Pulmonary artery endothelial cell (primary cell): ENCODE data around the gene ALK. TPM values are rescaled to one million over a fixed set of nuclear protein-coding genes. Genes with fewer than 3 reads are reported as not detected.

Experiments used
- DNase-seq: peaks from one replicate; pipeline ENCODE4 v3.0.0-alpha.2; 2011; ENCODE audit warnings: low read depth, low spot score
- total RNA-seq: library from RNA; depleted of rRNA; stranded (reverse); fragments of >200 nt; gene quantifications from 2 replicates; pipeline ENCODE4 v1.2.3, GENCODE V29; 2014

The ALK gene
- total RNA-seq, 1 donor from 2014 or later, result not detected

- DNase-seq, result no peak
These were observed 509.0 kb downstream of the ALK start for GRCh38 chr2:29412197-29412925.

GRCh38 chr2:29405707-29406106, 515.7 kb downstream of the ALK start:
- DNase-seq, result no peak

- DNase-seq, result no peak
These were observed 516.1 kb downstream of the ALK start for GRCh38 chr2:29405266-29405665.

- DNase-seq, result no peak
These were observed 519.4 kb downstream of the ALK start for GRCh38 chr2:29401994-29402393.

GRCh38 chr2:29400930-29401653, 520.3 kb downstream of the ALK start:
- no peak for DNase-seq

- DNase-seq, result no peak
These were observed 522.8 kb downstream of the ALK start for GRCh38 chr2:29398384-29399237.

GRCh38 chr2:29397713-29398112, 523.7 kb downstream of the ALK start:
- no peak for DNase-seq

GRCh38 chr2:29397039-29397438, 524.3 kb downstream of the ALK start:
- DNase-seq, result no peak

- DNase-seq, result no peak
These were observed 526.4 kb downstream of the ALK start for GRCh38 chr2:29394981-29395350.

- DNase-seq, result no peak
These were observed 526.9 kb downstream of the ALK start for GRCh38 chr2:29394311-29394980.

- no peak for DNase-seq
These were observed 527.7 kb downstream of the ALK start for GRCh38 chr2:29393676-29394075.

- DNase-seq, result no peak
These were observed 528.6 kb downstream of the ALK start for GRCh38 chr2:29392774-29393173.

- no peak for DNase-seq
These were observed 531.2 kb downstream of the ALK start for GRCh38 chr2:29390136-29390535.

- DNase-seq, result no peak
These were observed 531.7 kb downstream of the ALK start for GRCh38 chr2:29389686-29390085.

GRCh38 chr2:29388071-29388470, 533.3 kb downstream of the ALK start:
- DNase-seq, result no peak

- no peak for DNase-seq
These were observed 538.9 kb downstream of the ALK start for GRCh38 chr2:29382486-29382885.

- DNase-seq, result no peak
These were observed 543.6 kb downstream of the ALK start for GRCh38 chr2:29377788-29378187.

- no peak for DNase-seq
These were observed 544.8 kb downstream of the ALK start for GRCh38 chr2:29376541-29376940.

- no peak for DNase-seq
These were observed 545.5 kb downstream of the ALK start for GRCh38 chr2:29375843-29376242.

GRCh38 chr2:29374823-29375222, 546.6 kb downstream of the ALK start:
- DNase-seq, result no peak

GRCh38 chr2:29373870-29374269, 547.5 kb downstream of the ALK start:
- no peak for DNase-seq

GRCh38 chr2:29372185-29372584, 549.2 kb downstream of the ALK start:
- DNase-seq, result no peak
